ENCODE results near the gene AOPEP. TPM values are rescaled to one million over a fixed set of nuclear protein-coding genes. Genes with fewer than 3 reads are reported as not detected.

The AOPEP gene
- total RNA-seq, 1 donor from 2014 or later, result 75.3 TPM

DNA sequence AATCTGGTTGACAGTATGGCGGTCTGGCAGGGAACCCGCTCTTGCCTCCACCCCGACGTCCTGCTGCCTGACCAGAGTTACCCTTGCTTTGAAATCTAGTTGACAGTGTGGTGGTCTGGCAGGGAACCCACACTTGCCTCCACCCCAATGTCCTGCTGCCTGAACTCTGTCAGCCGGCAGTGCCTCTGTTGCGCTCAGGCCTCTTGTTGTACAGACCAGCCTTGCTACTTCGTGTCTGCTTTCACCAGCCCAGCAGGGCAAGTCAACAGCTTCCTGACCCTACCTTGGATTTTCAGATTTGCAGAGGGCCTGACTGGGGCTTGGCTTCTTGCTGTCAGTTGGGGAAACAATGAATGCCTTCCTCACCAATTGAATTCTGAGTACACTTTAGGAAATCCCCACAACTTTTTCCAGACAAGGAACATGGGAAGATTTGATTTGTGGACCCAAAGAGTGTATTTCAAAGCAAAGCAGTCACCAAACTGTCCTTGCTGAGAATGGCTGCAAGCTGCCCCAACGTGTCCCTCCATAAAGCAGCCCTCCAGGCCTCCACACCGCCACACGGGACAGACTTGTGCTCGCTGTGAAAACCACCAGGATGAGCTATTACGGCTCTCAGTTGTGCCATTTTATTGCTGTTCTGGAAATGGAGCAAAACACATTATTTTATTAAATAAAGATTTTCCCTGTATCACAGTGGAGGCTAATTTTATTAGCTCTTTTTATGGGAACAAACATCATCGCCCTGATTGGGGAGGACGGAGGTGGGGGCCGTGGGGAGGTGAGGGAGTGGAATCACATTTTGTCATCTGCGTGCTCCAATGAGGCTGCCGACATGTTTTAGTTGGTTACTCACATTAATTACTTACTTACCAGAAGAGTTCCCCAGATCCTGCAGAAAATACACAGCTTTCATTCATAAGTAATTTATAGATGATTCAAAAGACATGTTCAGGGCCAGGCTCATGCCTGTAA, 189.3 kb downstream of the AOPEP start:
- Mint-ChIP-seq H3K27me3 (ENCODE audit: low read depth, unreplicated experiment) (no peaks in the 10 kb centered on the region), H3K4me3 (ENCODE audit: unreplicated experiment) (no peak overlapping the region), H3K9me3 (ENCODE audit: unreplicated experiment) (peaks cover 7% of the 10 kb centered on the region), H3K36me3 (ENCODE audit: low read depth, unreplicated experiment) (peaks cover 5% of the 10 kb centered on the region), H3K4me1 (ENCODE audit: low read depth, unreplicated experiment) (peaks cover 60% of the 10 kb centered on the region), H3K27ac (ENCODE audit: unreplicated experiment) (peak overlapping the region; percentile 90)
- no peak overlapping the region for H3K4me3 ChIP-seq (ENCODE audit: insufficient read depth, low read depth, low read length)
- H3K27me3 ChIP-seq (ENCODE audit: insufficient read depth, low read length), result no peaks in the 10 kb centered on the region
- H3K36me3 ChIP-seq (ENCODE audit: insufficient read depth, low read length), result no peaks in the 10 kb centered on the region
- no peak for TF ChIP-seq EZH2 (IDR thresholded peaks at IDR 0.05; ENCODE audit: insufficient read depth, low read length)
- TF ChIP-seq, protein P1, sequence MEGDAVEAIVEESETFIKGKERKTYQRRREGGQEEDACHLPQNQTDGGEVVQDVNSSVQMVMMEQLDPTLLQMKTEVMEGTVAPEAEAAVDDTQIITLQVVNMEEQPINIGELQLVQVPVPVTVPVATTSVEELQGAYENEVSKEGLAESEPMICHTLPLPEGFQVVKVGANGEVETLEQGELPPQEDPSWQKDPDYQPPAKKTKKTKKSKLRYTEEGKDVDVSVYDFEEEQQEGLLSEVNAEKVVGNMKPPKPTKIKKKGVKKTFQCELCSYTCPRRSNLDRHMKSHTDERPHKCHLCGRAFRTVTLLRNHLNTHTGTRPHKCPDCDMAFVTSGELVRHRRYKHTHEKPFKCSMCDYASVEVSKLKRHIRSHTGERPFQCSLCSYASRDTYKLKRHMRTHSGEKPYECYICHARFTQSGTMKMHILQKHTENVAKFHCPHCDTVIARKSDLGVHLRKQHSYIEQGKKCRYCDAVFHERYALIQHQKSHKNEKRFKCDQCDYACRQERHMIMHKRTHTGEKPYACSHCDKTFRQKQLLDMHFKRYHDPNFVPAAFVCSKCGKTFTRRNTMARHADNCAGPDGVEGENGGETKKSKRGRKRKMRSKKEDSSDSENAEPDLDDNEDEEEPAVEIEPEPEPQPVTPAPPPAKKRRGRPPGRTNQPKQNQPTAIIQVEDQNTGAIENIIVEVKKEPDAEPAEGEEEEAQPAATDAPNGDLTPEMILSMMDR (IDR thresholded peaks at IDR 0.05; ENCODE audit: insufficient read depth, low read depth, low read length), result no peak
- no peaks in the 10 kb centered on the region for H4K20me1 ChIP-seq (ENCODE audit: insufficient read depth, low read length)
- H3K9me3 ChIP-seq (ENCODE audit: insufficient read depth, low read depth, low read length), result no peaks in the 10 kb centered on the region
- no peak overlapping the region for H2AFZ ChIP-seq (ENCODE audit: low read depth, low read length)
- peak overlapping the region; percentile 84 for H3K27ac ChIP-seq (ENCODE audit: low read depth, low read length)
- no peak overlapping the region for H3K4me2 ChIP-seq (ENCODE audit: low read length)
- peaks cover 43% of the 10 kb centered on the region for H3K4me1 ChIP-seq (ENCODE audit: insufficient read depth, low read length)
- DNase-seq (ENCODE audit: low read depth) (no peak), FAIRE-seq (no peak)
- no peak overlapping the region for H3K9ac ChIP-seq (ENCODE audit: low read length)
- peaks cover 4% of the 10 kb centered on the region for H3K79me2 ChIP-seq (ENCODE audit: insufficient read depth, low read length)

DNA sequence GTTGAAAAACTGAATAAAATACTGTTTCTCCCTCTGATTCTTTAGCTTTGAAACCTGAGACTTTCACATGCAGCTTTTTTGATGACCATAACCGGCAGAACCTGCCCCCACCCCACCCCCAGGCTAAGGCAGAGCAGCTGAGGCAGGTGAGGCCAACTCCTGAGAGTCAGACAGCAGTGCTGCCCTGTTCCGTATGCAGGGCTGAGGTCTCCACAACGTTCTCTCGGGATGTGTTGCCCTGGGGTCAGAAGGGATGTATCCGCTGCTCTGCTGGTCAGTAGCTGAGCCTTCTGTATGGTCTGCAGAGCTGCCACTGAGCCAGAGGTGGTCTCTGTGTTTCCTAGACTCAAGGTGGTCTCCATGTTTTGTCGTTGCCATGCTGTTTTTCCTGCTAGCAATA, 190.5 kb downstream of the AOPEP start:
- Mint-ChIP-seq H3K4me1 (ENCODE audit: low read depth, unreplicated experiment) (peaks cover 61% of the 10 kb centered on the region), H3K27ac (ENCODE audit: unreplicated experiment) (peak overlapping the region; percentile 34), H3K4me3 (ENCODE audit: unreplicated experiment) (no peak overlapping the region), H3K27me3 (ENCODE audit: low read depth, unreplicated experiment) (no peaks in the 10 kb centered on the region), H3K36me3 (ENCODE audit: low read depth, unreplicated experiment) (peaks cover 5% of the 10 kb centered on the region), H3K9me3 (ENCODE audit: unreplicated experiment) (peaks cover 5% of the 10 kb centered on the region)
- no peak for DNase-seq (ENCODE audit: low read depth)
- Histone ChIP-seq H3K36me3 (ENCODE audit: insufficient read depth, low read length) (no peaks in the 10 kb centered on the region), H3K4me3 (ENCODE audit: insufficient read depth, low read depth, low read length) (no peak overlapping the region), H3K27me3 (ENCODE audit: insufficient read depth, low read length) (no peaks in the 10 kb centered on the region), H3K27ac (ENCODE audit: low read depth, low read length) (no peak overlapping the region), H3K9ac (ENCODE audit: low read length) (no peak overlapping the region), H3K79me2 (ENCODE audit: insufficient read depth, low read length) (peaks cover 4% of the 10 kb centered on the region), H3K4me2 (ENCODE audit: low read length) (no peak overlapping the region), H2AFZ (ENCODE audit: low read depth, low read length) (no peak overlapping the region), H4K20me1 (ENCODE audit: insufficient read depth, low read length) (no peaks in the 10 kb centered on the region), H3K9me3 (ENCODE audit: insufficient read depth, low read depth, low read length) (no peaks in the 10 kb centered on the region), H3K4me1 (ENCODE audit: insufficient read depth, low read length) (peaks cover 54% of the 10 kb centered on the region)
- TF ChIP-seq EZH2 (IDR thresholded peaks at IDR 0.05; ENCODE audit: insufficient read depth, low read length), result no peak
- TF ChIP-seq, protein P1 (IDR thresholded peaks at IDR 0.05; ENCODE audit: insufficient read depth, low read depth, low read length), result no peak
- FAIRE-seq, result no peak

All from astrocyte (in vitro differentiated cells and primary cell).